ENCODE results near the gene FLNC.

- TF ChIP-seq EZH2 (IDR thresholded peaks at IDR 0.05; ENCODE audit: borderline replicate concordance, low read length) (no peak), CTCF (conservative IDR thresholded peaks at IDR 0.05 in 1 of 2, IDR thresholded peaks at IDR 0.05 in 1 of 2; ENCODE audit: extremely low read depth in 1 of 2, insufficient read depth in 1 of 2, low read depth in 1 of 2, low read length in 2 of 2) (no peak)
These were observed 20.8 kb upstream of the FLNC start for GRCh38 chr7:128809363-128809762.
